ENCODE data around the gene METTL9. TPM values are rescaled to one million over a fixed set of nuclear protein-coding genes. Genes with fewer than 3 reads are reported as not detected.
"Not testable (repeated sequence)": the region's sequence is repeated elsewhere in the genome, so short reads cannot be mapped to it uniquely, and the experiment has no call there.

The METTL9 gene
- total RNA-seq (10 to 100 TPM; 23.8 to 55.2 (median 36.1) TPM), polyA plus RNA-seq (10 to 100 TPM; 10.2 to 27.8 TPM)

DNA sequence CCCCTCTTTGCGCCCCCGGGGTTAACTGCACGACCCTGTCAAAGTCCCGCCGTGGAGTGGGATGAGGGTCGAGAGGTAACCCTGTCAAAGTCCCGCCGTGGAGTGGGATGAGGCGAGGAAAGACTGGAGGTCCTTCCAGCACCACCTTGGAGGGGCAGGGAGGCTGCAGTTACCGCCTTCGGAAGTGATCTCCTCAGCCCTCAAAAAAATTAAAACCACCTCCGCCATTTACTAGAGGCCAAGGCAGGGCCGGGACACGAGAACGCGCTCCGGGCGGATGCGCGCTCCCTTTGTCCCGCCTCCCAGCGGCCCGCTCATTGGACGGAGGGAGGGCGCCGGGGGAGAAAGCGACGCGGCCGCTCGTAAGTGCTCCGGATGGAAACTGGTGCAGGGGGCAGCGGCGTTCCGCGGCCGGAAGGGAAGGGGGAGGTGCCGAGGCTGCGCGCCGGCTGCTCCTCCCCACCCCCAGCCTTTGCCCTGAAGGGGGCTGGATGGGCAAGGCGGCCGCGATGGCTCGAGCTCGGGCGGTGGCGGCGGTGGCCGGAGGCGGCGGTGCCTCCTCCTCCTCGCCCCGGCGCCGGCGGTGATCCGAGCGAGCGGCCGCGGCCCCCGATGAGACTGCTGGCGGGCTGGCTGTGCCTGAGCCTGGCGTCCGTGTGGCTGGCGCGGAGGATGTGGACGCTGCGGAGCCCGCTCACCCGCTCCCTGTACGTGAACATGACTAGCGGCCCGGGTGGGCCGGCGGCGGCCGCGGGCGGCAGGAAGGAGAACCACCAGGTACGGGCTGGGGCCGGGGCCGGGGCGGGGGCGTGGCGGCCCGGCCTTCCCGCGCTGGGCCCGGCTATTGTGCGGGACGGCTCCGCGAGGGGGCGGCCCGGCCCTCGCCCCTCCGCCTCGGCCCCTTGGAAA, at the start of gene METTL9:
TSS of gene METTL9 (plus strand) at position 456 of the 909 bp plus-strand sequence. CDS start at position 613, 157 bp downstream.
- no peaks in the 10 kb centered on the region for H3K9me3 ChIP-seq
- intact Hi-C loops (cut with DNase I) = no loop called here
- no peaks in the 10 kb centered on the region for H3K36me3 ChIP-seq
- FAIRE-seq (no peak), DNase-seq (peak; percentile 91 to 98 (median 94)), ATAC-seq (peak; percentile 97 to 99 (median 98))
- WGBS, 2 donors = 0 to 1% methylated on average over 46 to 98 of the region's 100 CpGs
- H3K27ac ChIP-seq = peak within 1 kb of the TSS; percentile 73 to 92 (median 88)
- H3K27me3 ChIP-seq = no peaks in the 10 kb centered on the region
- TF ChIP-seq, protein P1, sequence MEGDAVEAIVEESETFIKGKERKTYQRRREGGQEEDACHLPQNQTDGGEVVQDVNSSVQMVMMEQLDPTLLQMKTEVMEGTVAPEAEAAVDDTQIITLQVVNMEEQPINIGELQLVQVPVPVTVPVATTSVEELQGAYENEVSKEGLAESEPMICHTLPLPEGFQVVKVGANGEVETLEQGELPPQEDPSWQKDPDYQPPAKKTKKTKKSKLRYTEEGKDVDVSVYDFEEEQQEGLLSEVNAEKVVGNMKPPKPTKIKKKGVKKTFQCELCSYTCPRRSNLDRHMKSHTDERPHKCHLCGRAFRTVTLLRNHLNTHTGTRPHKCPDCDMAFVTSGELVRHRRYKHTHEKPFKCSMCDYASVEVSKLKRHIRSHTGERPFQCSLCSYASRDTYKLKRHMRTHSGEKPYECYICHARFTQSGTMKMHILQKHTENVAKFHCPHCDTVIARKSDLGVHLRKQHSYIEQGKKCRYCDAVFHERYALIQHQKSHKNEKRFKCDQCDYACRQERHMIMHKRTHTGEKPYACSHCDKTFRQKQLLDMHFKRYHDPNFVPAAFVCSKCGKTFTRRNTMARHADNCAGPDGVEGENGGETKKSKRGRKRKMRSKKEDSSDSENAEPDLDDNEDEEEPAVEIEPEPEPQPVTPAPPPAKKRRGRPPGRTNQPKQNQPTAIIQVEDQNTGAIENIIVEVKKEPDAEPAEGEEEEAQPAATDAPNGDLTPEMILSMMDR (IDR thresholded peaks at IDR 0.05) = no peak
- peaks cover 0 to 10% (median 8%) of the 10 kb centered on the region in 3 donors for H3K4me1 ChIP-seq
- H3K4me3 ChIP-seq = peak within 1 kb of the TSS; percentile 68 to 93 (median 91)

DNA sequence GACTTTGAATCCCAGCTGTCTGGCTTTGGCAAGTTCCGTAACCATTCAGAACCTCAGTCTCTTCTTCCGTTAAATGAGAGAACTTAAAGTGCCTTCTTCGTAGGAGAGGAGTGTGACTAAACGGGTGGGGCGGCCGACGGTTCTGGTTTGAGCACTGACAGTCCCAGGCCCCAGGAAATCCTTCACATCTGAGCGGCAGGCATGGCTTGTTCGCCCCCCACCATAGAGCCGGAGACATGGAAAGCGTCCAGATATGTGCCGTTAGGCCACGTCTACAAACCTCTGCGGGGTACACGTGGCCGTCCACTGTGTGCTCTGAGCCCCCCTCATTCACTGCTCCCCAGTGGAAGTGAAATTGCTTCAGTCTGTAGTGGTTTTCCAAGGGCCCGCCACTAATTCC, 49.4 kb upstream of the METTL9 start:
- FAIRE-seq; H3K9me3 ChIP-seq; H3K27me3 ChIP-seq; ATAC-seq; intact Hi-C loops (cut with DNase I); DNase-seq; H3K4me3 ChIP-seq; H3K36me3 ChIP-seq; H3K27ac ChIP-seq; H3K4me1 ChIP-seq: not testable (repeated sequence)
- 83 to 89% methylated on average over 17 of the region's 17 CpGs for WGBS, 2 donors

DNA sequence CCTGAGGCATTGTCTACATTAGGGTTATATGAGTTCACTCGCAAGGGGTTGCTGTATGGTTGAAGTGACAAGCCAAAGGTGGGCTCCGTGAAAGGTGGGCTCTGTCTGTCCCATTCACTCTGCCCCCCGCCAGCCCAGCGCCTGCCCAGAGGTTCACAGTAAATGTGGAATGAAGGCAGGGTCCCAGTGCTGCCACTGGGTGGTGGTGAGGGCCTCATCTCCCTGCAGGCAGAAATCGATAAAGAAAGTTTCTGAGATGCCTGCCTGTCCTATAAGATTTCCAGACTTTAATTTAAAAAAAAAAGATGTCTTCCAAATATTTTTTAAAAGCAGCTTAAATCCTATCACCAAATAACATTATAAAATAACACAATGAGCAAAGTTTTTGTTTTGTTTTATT, 48.9 kb upstream of the METTL9 start:
- H3K9me3 ChIP-seq; intact Hi-C loops (cut with DNase I); ATAC-seq; H3K36me3 ChIP-seq; FAIRE-seq; H3K4me1 ChIP-seq; H3K4me3 ChIP-seq; H3K27me3 ChIP-seq; DNase-seq; H3K27ac ChIP-seq: not testable (repeated sequence)
- WGBS, 2 donors = 29 to 32% methylated on average over 1 of the region's 5 CpGs

DNA sequence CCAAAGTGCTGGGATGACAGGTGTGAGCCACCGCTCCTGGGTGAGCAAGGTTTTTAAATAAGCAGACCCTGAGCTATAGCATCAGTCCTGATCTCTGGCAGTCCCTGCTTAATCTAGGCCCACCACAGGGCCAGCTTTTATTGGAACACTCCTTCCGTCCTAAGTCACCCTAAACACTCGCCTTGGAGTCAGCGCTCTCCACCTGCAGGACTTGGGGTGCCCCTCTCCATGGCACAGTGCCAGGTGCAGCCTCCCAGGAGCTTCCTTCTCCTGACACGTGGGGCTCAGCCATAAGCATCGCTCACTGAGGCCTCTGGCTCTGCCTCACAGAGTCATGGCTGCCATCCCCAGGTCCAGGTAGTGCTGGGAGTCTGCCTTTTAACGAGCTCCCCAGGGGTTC, 48.3 kb upstream of the METTL9 start:
- H3K4me3 ChIP-seq; ATAC-seq; DNase-seq; H3K27ac ChIP-seq; FAIRE-seq; H3K36me3 ChIP-seq; H3K4me1 ChIP-seq; H3K9me3 ChIP-seq; H3K27me3 ChIP-seq; intact Hi-C loops (cut with DNase I): not testable (repeated sequence)
- 77 to 84% methylated on average over 4 to 5 of the region's 7 CpGs for WGBS, 2 donors

DNA sequence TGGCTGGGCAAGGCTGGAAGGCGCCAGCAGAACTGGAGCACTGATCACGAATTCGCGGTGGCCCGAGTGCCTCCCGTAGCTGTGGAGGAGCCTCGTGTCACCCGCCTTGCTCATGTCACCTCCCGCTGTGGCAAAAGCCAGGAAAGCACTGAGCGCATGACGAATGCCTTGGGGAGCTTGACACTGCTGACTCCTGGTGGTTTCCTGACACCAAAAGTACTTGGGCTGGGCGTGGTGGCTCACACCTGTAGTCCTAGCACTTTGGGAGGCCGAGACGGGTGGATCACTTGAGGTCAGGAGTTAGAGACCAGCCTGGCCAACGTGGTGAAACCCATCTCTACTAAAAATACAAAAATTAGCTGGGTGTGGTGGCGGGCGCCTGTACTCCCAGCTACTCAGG, 47.8 kb upstream of the METTL9 start:
- H3K4me3 ChIP-seq; H3K27ac ChIP-seq; H3K27me3 ChIP-seq; H3K36me3 ChIP-seq; intact Hi-C loops (cut with DNase I); H3K9me3 ChIP-seq; FAIRE-seq; DNase-seq; ATAC-seq; H3K4me1 ChIP-seq: not testable (repeated sequence)
- 84 to 90% methylated on average over 15 to 16 of the region's 17 CpGs for WGBS, 2 donors

DNA sequence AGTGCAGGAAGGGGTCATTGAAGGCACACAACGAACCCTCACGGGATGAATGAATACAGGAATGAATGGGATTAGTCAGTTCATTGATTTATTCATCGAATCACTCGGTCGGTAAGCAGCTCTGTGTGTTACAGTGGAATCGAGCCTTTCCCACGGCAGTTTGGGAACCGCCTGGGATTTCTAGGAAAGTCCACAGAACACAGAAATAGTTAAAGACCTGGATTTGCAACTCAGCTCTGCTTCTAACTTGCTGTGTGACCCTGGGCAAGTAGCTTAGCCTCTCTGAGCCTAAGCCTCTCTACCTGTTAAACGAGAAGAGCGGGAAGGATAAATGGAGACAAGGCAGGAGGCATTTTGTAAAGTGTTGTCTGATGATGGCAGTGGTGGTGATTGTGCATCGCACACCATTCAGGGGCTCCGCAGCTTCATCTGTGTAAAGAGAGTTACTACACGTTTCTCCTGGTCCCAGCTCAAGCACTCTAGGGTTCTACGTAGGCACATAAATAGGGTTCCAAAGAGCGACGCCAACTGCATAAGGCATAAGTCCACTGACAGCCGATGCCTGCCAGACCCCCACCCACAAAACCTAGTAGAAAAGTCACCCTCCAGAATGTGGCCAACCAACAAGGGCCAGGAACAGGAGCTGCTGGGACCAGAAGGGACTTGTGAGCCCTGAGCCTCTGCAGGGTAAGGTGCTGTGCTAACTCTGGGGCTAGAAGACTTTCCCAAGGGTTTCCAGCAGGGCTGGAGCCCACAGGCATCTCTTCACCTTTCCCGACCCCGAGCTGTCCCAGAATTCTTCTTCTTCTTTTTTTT, 45.7 kb upstream of the METTL9 start:
- DNase-seq; H3K4me1 ChIP-seq; FAIRE-seq; H3K9me3 ChIP-seq; intact Hi-C loops (cut with DNase I); H3K27me3 ChIP-seq; H3K4me3 ChIP-seq; H3K36me3 ChIP-seq; ATAC-seq; H3K27ac ChIP-seq: not testable (repeated sequence)
- 71 to 79% methylated on average over 19 of the region's 19 CpGs for WGBS, 2 donors

Data from pancreas (tissue), 10 donors.